HG02870 (cell line): Measurements from ENCODE around the gene IL2RA.
"Not testable (repeated sequence)": the region's sequence is repeated elsewhere in the genome, so short reads cannot be mapped to it uniquely, and the experiment has no call there.

Experiments used
- ATAC-seq: cut with Tn5 transposase; IDR thresholded peaks from one replicate; pipeline ENCODE4 v1.9.1; 2021; ENCODE audit warnings: mild to moderate bottlenecking, moderate library complexity; ENCODE audit not compliant: unreplicated experiment

IL2RA gene

GRCh38 chr10:6062101-6062771 lies at the start of gene IL2RA:
Gene IL2RA, minus strand, starts transcription at chr10:6062367. Its CDS starts 216 bp downstream, at chr10:6062151.
- ATAC-seq: no peak

GRCh38 chr10:6110136-6110535 lies 48.0 kb upstream of the IL2RA start:
- no peak for ATAC-seq

- ATAC-seq: no peak
Observed at GRCh38 chr10:6109444-6109775, 47.2 kb upstream of the IL2RA start.

GRCh38 chr10:6108631-6109443 lies 46.7 kb upstream of the IL2RA start:
- ATAC-seq: no peak

GRCh38 chr10:6108072-6108471 lies 45.9 kb upstream of the IL2RA start:
- no peak for ATAC-seq

GRCh38 chr10:6107616-6108015 lies 45.4 kb upstream of the IL2RA start:
- ATAC-seq: not testable (repeated sequence)

GRCh38 chr10:6103591-6103990 lies 41.4 kb upstream of the IL2RA start:
- ATAC-seq: no peak

GRCh38 chr10:6102128-6102527 lies 40.0 kb upstream of the IL2RA start:
- no peak for ATAC-seq

GRCh38 chr10:6101181-6101580 lies 39.0 kb upstream of the IL2RA start:
- peak; percentile 96 for ATAC-seq

GRCh38 chr10:6100370-6100769 lies 38.2 kb upstream of the IL2RA start:
- ATAC-seq: no peak

- no peak for ATAC-seq
Observed at GRCh38 chr10:6098156-6098555, 36.0 kb upstream of the IL2RA start.

- ATAC-seq: no peak
Observed at GRCh38 chr10:6097063-6097462, 34.9 kb upstream of the IL2RA start.

GRCh38 chr10:6095810-6096570 lies 33.8 kb upstream of the IL2RA start:
- no peak for ATAC-seq

- ATAC-seq: no peak
Observed at GRCh38 chr10:6092731-6093130, 30.6 kb upstream of the IL2RA start.

- no peak for ATAC-seq
Observed at GRCh38 chr10:6091630-6092029, 29.5 kb upstream of the IL2RA start.

GRCh38 chr10:6089334-6090219 lies 27.4 kb upstream of the IL2RA start:
- ATAC-seq: peak; percentile 21

- peak; percentile 77 for ATAC-seq
Observed at GRCh38 chr10:6088721-6089333, 26.7 kb upstream of the IL2RA start, which contains the start of gene RBM17. Gene RBM17, plus strand, starts transcription at chr10:6089034. Its CDS starts 8,032 bp downstream, at chr10:6097066.

GRCh38 chr10:6086375-6087233 lies 24.4 kb upstream of the IL2RA start:
- ATAC-seq: no peak
